Measurements from ENCODE around the gene PTP4A2.

Gene PTP4A2

GRCh38 chr1:31857863-31858262 lies 80.3 kb downstream of the PTP4A2 start:
- no peak for FAIRE-seq

All from endometrium (tissue), 2 donors.